Retina (tissue), 1 donor: ENCODE measurements around the gene NCEH1.
A peak's percentile ranks its signal among the peaks of the same experiment; 100 is the strongest.
"Not testable (repeated sequence)": the region's sequence is repeated elsewhere in the genome, so short reads cannot be mapped to it uniquely, and the experiment has no call there.

Experiments
- DNase-seq: peaks from one replicate; pipeline ENCODE4 v3.0.0-alpha.2; 2016

Gene NCEH1

DNA sequence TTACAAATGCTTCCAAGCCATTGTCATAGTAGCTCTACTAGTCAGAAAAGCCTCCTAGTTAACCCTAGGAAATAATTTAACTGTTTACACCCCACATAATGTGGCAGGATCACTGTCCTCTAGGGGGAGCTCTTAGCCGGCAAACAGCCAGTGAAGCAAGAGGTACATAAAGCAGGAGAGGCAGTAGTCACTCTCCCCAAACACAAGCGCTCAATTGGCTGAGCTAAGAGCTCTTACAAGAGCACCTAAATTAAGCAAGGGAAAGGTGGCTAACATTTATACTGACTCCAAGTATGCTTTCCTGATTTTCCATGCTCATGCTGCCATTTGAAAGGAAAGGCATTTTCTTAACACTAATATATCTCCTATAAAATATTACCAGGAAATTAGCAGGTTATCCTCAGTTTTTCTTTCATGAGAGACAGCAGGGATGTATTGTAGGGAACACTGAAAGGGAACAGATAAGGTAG, 37.6 kb downstream of the NCEH1 start:
- no peak for DNase-seq

DNA sequence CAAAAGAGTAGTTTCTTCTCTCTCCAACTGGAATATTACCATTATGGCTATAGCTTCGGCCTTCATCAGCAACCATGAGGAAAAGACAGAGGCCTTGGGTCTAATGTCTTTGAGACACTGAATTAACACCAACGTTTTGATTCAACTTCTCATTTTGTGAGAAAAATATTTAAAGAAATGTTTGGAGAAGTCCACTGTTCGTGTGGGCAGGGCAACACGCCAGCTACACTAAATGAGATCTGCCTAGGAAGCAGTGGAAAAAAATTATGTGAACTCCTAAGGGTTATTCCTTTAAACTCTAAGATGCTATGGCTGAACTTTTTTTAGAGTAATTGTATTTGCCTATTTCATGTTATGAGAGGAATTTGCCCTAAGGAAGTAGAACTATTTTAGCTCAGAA, 41.8 kb downstream of the NCEH1 start:
- no peak for DNase-seq

DNA sequence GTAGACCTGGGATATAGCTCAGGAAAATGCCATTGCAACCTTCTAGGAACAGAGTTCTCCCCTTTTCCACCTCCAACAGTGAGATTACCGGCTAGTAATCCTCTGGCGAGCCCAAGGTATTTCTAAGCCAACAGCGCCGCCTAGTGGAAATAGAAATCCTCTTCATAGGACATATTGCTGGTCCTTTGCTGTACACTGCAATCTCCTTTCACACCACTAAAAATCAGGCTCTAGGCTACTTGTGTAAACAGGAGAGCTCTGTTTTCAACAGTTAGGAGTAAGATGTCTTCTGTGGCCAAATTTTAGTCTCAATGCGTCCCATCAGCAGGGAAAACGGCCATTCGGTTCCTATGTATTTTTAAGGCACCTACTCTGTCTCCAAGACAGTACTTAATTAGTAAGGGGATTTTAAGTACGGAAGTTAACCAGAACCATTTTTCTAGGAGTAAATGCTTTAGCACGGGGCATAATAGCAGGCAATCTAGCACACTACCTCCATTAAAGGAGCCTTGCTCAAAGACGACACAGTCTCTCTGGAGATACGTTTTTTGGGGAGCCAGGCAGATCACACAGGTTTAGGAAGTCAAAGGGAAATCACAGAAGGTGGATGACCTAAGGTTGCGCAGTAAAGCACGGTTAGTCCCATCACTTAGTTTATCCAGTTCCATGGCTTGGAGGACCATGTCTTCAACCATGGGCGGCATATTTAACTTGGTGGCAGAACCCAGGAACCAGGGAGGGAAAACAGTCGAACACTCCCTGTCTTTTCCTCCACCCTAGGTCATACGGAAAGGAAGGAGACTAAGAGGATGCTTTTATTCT, 43.8 kb downstream of the NCEH1 start:
- DNase-seq: peak; percentile 65

DNA sequence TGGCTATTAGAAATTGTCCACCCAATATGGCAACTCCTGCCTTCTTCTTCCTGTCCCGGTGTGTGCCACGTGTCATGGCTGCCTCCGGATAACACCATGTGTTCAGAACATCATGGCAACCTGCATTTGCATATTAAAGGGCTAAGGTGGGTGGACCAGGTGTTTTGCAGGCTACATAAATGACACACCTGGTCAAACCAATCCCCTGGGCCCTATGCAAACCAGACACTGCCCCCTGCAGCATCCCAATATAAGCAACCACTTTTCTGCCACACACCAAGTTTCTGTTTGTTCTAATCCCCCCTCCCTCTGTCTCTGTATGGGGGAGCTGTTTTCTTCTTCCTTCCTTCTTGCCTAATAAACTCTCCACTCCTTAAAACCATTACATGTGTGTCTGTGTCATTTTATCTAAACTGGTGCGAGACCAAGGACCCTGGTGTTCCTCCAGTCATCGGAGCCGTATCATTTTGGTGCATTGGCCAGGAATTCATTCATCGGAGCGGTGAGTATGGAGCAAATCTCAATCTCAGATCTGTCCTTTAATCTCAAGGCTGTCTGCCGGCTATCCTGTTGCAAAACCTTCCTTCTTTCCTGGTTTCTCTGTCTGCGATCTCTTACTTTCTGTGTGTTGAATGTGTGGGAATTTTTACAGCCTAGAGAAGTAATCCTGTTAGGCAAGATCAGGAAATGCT, 44.5 kb downstream of the NCEH1 start:
- DNase-seq: no peak

DNA sequence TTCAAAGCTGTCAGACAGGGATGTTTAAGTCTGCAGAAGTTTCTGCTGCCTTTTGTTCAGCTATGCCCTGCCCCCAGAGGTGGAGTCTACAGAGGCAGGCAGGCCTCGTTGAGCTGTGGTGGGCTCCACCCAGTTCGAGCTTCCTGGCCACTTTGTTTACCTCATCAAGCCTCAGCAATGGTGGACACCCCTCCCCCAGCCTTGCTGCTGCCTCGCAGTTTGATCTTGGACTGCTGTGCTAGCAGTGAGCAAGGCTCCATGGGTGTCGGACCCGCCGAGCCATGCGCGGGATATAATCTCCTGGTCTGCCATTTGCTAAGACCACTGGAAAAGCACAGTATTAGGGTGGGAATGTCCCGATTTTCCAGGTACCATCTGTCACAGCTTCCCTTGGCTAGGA, 45.4 kb downstream of the NCEH1 start:
- DNase-seq: not testable (repeated sequence)

DNA sequence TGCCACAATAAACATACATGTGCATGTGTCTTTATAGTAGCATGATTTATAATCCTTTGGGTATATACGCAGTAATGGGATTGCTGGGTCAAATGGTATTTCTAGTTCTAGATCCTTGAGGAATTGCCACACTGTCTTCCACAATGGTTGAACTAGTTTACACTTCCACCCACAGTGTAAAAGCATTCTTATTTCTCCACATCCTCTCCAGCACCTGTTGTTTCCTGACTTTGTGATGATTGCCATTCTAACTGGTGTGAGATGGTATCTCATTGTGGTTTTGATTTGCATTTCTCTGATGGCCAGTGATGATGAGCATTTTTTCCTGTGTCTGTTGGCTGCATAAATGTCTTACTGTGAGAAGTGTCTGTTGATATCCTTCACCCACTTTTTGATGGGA, 50.4 kb downstream of the NCEH1 start:
- DNase-seq: not testable (repeated sequence)

DNA sequence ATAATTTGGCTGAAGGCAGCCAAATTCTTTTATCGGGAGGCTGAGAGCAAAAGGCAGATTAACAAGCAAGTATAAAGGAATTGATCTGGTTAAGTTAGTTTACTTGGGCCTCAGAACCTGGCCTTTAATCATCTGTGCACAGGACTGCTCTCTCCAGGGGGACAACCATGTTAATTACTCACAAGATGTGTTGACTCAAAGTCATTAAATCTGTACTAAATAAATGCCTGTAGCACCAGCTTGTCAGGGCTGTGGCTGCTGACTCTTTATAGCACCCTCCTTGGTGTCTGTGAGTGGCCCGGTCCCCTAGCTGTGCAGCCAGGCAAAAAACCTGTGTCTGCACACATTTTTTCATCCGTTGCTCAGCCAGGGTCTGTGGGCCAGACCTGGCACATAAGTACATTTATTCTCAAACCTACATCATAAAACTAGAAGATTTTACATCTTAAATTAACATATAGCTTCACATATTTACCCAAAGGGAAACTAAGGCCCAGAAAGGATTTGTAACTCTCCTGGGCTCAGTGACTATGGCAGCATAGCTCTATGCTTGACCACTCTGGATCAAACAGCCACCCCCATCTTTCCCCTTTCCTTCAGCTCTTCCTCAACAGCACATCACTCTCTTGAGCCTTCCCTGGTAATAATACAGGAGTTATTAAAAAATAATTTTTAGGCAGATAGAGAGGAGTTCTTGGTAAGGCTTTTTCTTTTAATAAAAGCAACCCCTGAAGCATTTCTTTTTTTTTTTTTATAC, 51.4 kb downstream of the NCEH1 start:
- no peak for DNase-seq

DNA sequence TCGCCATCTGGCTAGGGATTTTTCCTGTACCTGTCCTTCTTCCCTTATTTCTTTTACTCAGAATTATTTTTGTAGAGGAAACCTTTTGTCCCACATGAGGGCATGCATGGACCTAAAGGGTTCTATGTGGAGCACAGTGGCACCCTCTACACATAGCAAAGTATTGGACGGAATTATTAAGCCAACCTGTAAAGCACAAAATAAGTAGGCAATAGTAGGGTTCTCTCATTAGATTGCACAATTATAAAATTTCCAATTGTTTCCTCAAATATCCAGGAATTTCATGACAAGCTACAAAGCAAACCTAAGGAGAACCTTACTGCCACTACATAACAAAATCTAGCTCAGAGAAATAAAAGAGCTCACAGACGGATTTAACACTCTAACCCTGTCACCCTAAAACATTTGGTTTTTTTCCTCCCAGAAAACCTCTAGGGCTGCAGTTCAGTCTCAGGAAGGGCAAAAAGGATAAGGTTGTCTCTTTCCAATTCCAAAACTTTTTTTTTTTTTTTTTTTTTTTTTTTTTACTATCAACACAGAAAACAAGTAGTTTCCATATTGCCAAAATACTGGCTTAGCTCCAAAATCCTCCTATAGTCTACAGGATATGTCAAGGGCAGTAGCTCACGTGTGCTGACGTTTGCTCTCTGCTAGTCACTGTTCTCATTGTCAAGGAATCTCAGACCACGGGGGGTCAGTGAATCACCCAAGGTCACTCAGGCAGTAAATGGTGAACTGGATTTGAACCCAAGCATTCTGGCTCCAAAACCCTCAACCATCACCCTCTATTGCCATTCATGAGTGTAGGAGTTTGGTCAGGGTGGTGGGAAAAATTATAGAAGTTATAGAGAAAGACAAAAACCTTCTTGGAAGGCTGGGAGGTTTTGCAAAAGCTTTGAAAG, 52.3 kb downstream of the NCEH1 start:
- no peak for DNase-seq

DNA sequence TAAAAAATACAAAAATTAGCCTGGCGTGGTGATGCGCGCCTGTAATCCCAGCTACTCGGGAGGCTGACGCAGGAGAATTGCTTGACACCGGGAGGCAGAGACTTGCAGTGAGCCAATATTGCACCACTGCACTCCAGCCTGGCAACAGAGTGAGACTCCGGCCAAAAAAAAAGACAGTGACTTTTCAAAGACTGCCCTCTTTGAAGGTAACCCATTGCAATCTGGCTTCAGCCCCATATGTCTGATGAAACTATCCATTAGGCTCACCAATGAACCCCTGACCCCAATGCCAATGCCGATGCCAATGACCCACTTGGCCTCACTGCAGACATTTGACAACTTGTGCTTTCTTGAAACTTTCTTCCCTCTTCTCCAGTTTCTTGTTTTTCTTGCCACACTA, 54.3 kb downstream of the NCEH1 start:
- DNase-seq: no peak

DNA sequence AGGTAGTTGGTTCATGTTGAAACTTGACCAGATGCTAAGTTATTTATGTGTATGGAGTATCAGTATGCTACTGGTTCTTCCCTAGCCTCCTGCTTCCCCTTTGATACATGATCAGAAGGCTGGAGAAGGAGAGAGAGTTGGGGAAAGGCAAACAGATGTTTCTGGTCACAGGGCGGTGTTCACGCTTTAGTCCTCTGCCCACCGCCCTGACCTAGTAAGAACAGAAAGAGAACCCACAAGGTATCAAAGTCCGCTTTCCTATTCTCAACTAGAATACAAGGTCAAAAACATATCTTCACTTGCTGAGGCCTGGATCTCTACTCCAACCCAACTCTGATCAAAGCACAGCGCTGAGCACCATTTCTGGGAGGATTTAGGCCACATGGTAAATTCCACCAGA, 55.5 kb downstream of the NCEH1 start:
- no peak for DNase-seq

DNA sequence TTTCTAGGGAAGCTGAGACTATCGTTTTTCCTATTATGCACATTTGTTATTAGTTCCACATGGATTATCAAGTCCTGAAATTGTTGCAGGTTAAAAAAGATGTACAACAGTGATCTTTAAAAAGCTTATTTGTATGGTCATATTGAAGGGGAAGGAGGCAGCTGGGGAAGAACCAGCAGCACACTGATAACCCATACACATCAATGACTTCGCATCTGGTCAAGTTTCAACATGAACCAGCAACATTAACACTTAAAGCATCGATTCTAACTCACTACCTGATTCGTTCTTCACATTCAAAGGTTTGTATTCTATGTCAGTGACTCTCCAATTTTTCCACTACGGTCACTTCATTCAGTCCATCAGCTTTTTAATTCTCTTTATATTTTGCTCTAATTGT, 56.4 kb downstream of the NCEH1 start:
- no peak for DNase-seq

DNA sequence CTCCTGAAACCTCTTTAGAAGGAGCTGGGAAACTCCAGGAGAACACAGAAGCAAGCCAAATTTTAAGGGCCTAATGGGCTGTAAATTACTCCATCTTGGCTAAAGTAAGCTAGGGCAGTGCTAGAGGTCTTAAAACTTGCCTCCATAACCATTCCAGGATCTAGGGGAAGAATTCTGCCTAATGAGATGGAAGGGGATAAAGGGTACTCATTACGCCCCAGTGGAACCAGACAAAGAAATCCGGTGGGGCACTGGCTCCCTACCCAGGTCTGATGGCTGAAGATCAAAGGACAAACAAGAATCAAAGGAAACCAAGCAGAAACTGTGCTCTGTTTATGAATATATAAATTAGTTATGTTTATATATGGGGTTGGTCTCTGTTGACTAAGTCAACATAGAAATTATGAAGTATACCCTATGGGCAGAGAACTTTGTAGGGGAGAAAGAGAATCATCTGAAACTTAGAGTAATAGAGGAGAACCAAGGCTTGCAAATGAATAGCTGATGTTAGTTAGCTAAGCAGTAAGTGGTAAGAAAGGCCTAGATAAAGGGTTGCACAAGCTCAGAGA, 57.8 kb downstream of the NCEH1 start:
- peak; percentile 50 for DNase-seq

DNA sequence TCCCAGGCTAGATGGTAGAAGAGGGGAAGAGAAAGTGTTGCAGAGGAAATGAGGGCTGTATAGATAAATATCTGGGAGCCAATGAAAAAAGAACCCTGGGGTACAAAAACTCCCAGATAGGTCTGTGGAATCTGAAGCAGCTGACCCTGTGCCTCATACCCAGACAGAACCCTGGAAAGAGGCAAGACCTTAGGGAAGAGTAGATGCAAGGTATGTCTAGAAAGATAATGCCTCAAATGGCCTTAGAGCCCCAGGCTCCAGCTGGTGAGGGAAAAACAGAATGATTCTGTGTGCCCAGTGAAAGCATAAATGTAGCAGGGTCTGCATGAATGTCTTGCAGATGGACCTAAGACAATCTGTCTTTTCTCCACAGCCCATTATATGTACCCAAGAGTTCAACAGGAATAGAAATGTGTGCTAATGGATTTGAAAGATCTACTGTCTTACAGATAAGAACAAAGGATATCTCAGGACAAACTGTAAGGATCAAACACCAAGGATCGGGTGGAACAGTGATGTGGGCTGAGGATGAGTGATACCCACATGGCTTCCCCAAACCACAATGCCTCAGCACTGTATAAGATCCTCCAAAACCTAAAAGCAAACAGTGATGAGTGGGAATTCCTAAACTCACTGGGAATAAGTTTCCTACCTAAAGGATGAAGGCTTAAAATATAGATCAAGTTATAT, 58.8 kb downstream of the NCEH1 start:
- DNase-seq: no peak

DNA sequence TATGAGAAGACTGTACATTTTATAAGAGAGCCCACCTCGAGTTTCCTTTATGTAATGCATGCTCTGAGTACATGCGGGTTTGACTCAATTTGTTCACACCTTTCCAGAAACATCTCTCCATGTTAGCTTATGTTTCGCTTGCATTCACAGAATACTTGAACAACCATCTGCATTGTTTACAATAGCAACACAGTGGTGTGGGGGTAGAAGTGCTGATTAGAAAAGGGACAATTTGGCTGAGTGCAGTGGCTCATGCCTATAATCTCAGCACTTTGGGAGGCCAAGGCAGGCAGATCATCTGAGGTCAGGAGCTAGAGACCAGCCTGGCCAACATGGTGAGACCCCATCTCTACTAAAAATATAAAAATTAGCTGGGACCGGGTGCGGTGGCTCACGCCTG, 60.9 kb downstream of the NCEH1 start:
- no peak for DNase-seq

DNA sequence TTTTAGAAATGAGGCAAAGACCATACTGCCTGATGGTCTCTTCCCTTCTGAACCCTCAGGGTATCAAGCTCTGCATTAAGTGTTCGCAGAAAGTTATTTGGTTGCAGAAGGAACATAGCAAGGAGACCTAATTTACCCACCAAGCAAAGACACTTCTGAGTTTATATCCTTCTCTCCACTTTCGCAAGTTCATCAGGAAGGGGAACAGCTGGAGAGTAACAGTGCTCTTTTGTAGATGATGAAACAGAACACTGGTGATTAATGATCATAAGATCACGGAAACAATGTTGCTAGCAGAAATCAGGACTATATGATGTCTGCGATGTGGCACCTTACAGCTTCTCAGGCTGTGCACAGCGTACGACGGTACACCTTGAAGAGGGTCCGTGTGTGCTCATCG, 62.1 kb downstream of the NCEH1 start:
- DNase-seq: no peak

DNA sequence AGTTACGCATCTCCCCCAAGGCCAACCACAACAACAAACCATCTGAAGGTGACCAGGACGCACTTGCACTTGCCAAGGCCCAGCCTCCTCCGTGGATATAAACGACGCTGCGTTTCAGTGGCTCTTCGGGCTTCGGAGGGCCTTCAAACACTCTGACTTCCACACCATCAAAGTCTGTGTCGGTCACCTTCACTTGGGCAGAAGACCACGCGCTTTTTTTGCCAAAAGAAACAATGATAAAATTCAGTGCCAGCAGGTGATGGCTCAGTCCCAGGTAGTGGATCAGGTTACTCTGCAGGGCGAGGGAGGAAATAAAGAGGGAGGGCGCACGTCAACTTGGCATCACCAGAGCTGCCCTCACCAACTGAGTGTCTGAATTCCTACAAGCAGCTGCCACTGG, 63.0 kb downstream of the NCEH1 start:
- no peak for DNase-seq

DNA sequence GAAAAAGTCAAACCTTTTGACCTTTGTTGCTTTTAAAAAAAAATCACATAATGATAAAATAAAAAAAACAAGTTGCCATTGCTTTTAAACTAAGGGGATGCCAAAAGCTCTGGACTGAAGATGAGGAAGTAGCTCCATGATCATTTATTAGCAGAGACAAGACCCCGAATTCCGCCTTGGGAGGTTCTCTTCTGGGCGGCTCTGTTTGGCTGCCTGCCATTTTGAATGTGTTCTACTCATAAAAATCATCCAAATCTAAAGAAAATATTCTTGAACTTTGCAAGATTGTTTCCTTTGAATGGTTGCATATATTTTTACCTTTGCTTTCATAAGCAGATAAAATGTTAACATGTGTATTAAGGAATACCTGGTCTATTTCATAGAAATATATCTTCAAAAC, 63.8 kb downstream of the NCEH1 start:
- DNase-seq: no peak

DNA sequence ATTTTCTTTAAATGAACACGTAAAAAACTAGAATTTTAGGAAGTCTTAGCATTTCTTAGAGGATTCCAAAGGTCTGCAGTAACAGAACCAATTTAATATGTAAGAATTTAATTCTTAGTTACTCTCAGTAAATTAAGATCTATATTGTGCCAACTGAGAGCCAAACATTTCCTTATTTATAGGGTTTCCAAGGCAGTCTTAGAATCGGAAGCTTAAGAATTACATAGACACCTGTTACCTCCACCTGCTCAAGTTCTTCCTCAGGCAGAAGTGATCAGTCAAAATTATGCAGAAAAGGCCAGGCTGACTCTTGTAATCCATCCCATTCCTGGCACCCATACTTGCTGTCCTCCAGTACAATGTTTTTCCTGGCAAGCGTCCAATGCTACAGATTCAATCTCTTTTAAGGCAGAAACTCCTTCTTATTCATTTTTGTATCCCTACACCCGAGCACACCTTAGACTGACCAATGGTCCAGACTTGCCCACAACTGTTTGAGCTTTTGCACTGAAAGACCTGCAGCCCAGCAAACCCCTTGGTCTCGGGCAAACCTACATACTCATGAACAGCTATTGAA, 64.3 kb downstream of the NCEH1 start:
- DNase-seq: no peak

DNA sequence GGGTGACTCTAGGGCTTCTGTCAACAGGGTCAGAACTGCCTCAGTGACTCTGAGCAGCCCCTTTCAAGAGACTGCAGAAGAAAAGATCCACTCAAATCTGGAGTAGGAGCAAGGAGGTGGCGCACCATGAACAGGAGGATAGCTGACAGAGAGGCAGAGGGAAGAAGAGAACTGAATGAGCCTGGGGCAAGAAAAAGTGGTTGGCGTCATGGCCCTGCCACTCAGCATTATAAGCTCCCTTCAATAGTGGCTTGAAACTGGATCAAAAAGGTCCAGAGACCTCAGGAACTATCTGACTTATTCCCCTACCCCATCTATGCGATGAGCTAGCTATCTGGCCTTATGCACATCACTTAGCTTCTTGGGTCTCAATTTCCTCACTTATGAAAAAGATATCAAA, 66.6 kb downstream of the NCEH1 start:
- DNase-seq: no peak

DNA sequence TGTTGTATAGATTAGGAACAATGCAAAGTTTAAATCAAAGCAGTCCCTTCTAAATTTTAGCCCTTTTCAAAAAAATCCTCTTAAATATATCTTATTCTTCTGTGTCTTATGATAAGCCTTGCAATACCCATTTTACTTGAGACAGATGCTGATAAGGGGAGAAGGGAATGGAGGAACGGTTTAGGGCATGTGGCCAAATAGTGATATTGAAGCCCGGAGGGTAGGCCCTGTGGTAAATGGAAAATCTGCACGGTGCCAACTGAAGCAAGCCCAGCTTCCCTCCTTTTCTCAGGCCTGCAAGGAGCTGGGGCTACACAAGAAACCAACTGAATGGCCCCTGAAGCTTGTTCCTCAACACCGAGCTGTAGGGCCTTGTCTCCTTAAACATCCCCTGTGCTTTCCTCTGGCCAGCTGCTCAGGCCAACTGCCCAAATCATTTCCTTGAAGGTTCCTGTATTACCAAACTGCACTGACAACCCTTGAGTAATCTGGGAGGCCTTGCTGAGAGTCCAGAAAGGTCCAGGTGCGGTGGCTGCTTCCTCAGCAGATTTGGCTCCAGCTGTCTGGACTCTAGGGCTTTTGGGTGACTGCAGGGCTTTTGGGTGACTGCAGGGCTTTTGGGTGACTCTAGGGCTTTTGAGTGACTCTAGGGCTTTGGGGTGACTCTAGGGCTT, 67.2 kb downstream of the NCEH1 start:
- DNase-seq: no peak

DNA sequence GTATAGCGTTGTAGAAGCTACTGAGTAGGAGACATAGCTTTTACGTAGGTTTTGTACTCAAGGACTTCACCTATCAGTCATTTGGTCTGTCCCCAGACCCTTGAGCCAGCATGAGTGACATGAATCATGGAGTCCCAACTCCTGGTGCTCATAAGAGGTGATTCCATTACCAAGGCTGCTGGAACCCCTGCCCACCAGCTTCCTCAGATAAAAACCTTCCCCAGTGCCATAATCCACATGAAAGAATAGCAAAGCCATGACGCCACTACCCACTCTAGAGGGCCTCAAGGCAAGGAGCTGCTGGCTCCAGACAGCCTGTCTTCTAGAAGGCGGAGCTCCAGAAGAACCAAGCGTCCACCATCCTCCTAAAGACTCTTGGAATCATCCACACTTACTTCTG, 69.6 kb downstream of the NCEH1 start:
- DNase-seq: no peak
